Endothelial cell of umbilical vein (primary cell): Measurements from ENCODE around the gene SLC19A1. TPM values are rescaled to one million over a fixed set of nuclear protein-coding genes. Genes with fewer than 3 reads are reported as not detected.

Experiments used
- BruUV-seq: library from RNA; stranded (reverse); fragments of 400-500 nt; replicated peaks from 2 replicates; lab custom pipeline; 2021; lab: Mats Ljungman, UMichigan
- CTCF ChIA-PET: fragments of 300-600, 350-600 bp; sonication (Branson Sonifier 250); formaldehyde crosslinking; loops from one replicate; lab custom pipeline; 2021; ENCODE audit warnings: antibody characterized with exemption, inconsistent platforms; lab: Charles Lee
- POLR2A ChIA-PET: fragments of 300-600, 350-600 bp; sonication (Branson Sonifier 250); formaldehyde crosslinking; loops from one replicate; lab custom pipeline; 2021; ENCODE audit warnings: antibody characterized with exemption, inconsistent platforms; lab: Charles Lee
- DNase-seq: peaks from one replicate; pipeline ENCODE4 v3.0.0-alpha.2; 2011; ENCODE audit warnings: low read depth, low spot score
- FAIRE-seq: peaks from 2 replicates; lab custom pipeline; 2011; peaks lifted over from hg19 to GRCh38; lab: Jason Lieb, UNC
- H2AFZ ChIP-seq: 2 replicates; pipeline ENCODE4 v1.6.0; 2012; ENCODE audit warnings: low read depth, low read length, control low read depth, inconsistent platforms
- H3K27ac ChIP-seq: 2 replicates; pipeline ENCODE4 v1.5.1; 2011; ENCODE audit warnings: low read depth, mild to moderate bottlenecking, control low read depth, low read length, moderate library complexity; ENCODE audit not compliant: insufficient read depth
- H3K27me3 ChIP-seq, 2 experiments: 2 replicates each; pipeline versions ENCODE4 v1.6.0 to v1.6.1; 2011; ENCODE audit warnings: low read length in 2 of 2, mixed read lengths in 1 of 2; ENCODE audit not compliant: control insufficient read depth in 2 of 2, insufficient read depth in 2 of 2
- H3K36me3 ChIP-seq, 2 experiments: 2 replicates in 1 of 2; 3 replicates in 1 of 2; pipeline ENCODE4 v1.5.1; 2011; ENCODE audit warnings: low read length in 2 of 2, mild to moderate bottlenecking in 1 of 2, moderate library complexity in 1 of 2; ENCODE audit not compliant: control insufficient read depth in 2 of 2, insufficient read depth in 2 of 2; ENCODE audit errors: extremely low read depth in 1 of 2
- H3K4me1 ChIP-seq: 3 replicates; pipeline ENCODE4 v1.5.1; 2011; ENCODE audit warnings: mild to moderate bottlenecking, low read length; ENCODE audit not compliant: control insufficient read depth, insufficient read depth; ENCODE audit errors: extremely low read depth
- H3K4me2 ChIP-seq: 2 replicates; pipeline ENCODE4 v1.6.1; 2011; ENCODE audit warnings: low read length, control low read depth, mixed read lengths; ENCODE audit not compliant: insufficient read depth
- H3K4me3 ChIP-seq, 3 experiments: fragments of 200-600 bp in 1 of 3; sonication (generic), shearing (Covaris generic) in 1 of 3; replicated peaks in 1 of 3; 2 replicates each; pipeline ENCODE4 v1.5.1; 2011 to 2016; ENCODE audit warnings: control low read depth in 3 of 3, low read length in 3 of 3, mild to moderate bottlenecking in 2 of 3, inconsistent platforms in 1 of 3, low read depth in 1 of 3, moderate library complexity in 1 of 3; ENCODE audit not compliant: insufficient read depth in 1 of 3
- H3K79me2 ChIP-seq: 2 replicates; pipeline ENCODE4 v1.6.0; 2012; ENCODE audit warnings: low read length, inconsistent platforms; ENCODE audit not compliant: control insufficient read depth, insufficient read depth
- H3K9ac ChIP-seq: replicated peaks from 2 replicates; pipeline ENCODE3; 2011; ENCODE audit warnings: low read length, control low read depth; ENCODE audit not compliant: insufficient read depth; ENCODE audit errors: extremely low read depth
- H3K9me1 ChIP-seq: replicated peaks from 3 replicates; pipeline ENCODE4 v1.6.0; 2011; ENCODE audit warnings: mild to moderate bottlenecking, low read length; ENCODE audit not compliant: control insufficient read depth, insufficient read depth; ENCODE audit errors: extremely low read depth
- H3K9me3 ChIP-seq: replicated peaks from 2 replicates; pipeline ENCODE4 v1.5.1; 2012; ENCODE audit warnings: low read length, inconsistent platforms; ENCODE audit not compliant: control insufficient read depth, insufficient read depth
- H4K20me1 ChIP-seq: replicated peaks from 2 replicates; pipeline ENCODE3; 2011; ENCODE audit warnings: mild to moderate bottlenecking, low read length; ENCODE audit not compliant: control insufficient read depth, insufficient read depth; ENCODE audit errors: extremely low read depth
- CTCF ChIP-seq, 2 donors: IDR thresholded peaks; 1 replicate in 1 of 2; 2 replicates in 1 of 2; pipeline ENCODE4 v1.5.1; 2011; ENCODE audit warnings: low read length in 2 of 2, mild to moderate bottlenecking in 2 of 2, moderate library complexity in 2 of 2, control low read depth in 1 of 2, inconsistent platforms in 1 of 2, low read depth in 1 of 2; ENCODE audit not compliant: insufficient read depth in 1 of 2; ENCODE audit errors: extremely low read depth in 1 of 2
- EZH2 ChIP-seq: IDR thresholded peaks from 2 replicates; pipeline ENCODE4 v1.6.1; 2012; ENCODE audit warnings: borderline replicate concordance, low read depth, mild to moderate bottlenecking, moderate library complexity, low read length, inconsistent platforms; ENCODE audit not compliant: severe bottlenecking
- FOS ChIP-seq: IDR thresholded peaks from 2 replicates; pipeline ENCODE4 v1.6.1; 2011; ENCODE audit warnings: mild to moderate bottlenecking, low read length, moderate library complexity, borderline replicate concordance; ENCODE audit not compliant: insufficient read depth
- GATA2 ChIP-seq: IDR thresholded peaks from 2 replicates; pipeline ENCODE4 v1.7.0; 2011; ENCODE audit warnings: low read depth, mild to moderate bottlenecking, moderate library complexity, mixed read lengths, low read length; ENCODE audit not compliant: insufficient read length, insufficient read depth
- JUN ChIP-seq: IDR thresholded peaks from 2 replicates; pipeline ENCODE4 v1.6.1; 2011; ENCODE audit warnings: borderline replicate concordance, low read depth; ENCODE audit not compliant: insufficient read length, insufficient read depth
- MAX ChIP-seq: IDR thresholded peaks from 2 replicates; pipeline ENCODE4 v1.6.1; 2011; ENCODE audit not compliant: insufficient read depth, insufficient read length
- MYC ChIP-seq: IDR thresholded peaks from one replicate; pipeline ENCODE4 v1.6.1; 2011; ENCODE audit warnings: mild to moderate bottlenecking, low read depth, low read length
- POLR2A ChIP-seq: IDR thresholded peaks from 2 replicates; pipeline ENCODE4 v1.6.1; 2012; ENCODE audit warnings: low read depth, mild to moderate bottlenecking, control low read depth, low read length
- POLR2AphosphoS5 ChIP-seq: IDR thresholded peaks from 2 replicates; pipeline ENCODE4 v1.6.1; 2012; ENCODE audit warnings: low read depth, mild to moderate bottlenecking, control low read depth, low read length, moderate library complexity; ENCODE audit not compliant: insufficient read depth
- dilution Hi-C: fragments of 300-500 bp; cut with MboI; formaldehyde crosslinking; loops from one replicate; pipeline ENCODE4 v1.15.0; 2019; ENCODE audit warnings: low sequenced_read_pairs; ENCODE audit not compliant: extremely low pct_ligation_motif_present
- intact Hi-C: fragments of 100-400 bp; cut with micrococcal nuclease; formaldehyde crosslinking; loops from one replicate; pipeline ENCODE4 v1.10.0; 2022
- polyA plus RNA-seq, 4 experiments: library from polyadenylated mRNA; depleted of rRNA in 3 of 4; stranded (reverse) in 3 of 4; unstranded in 1 of 4; fragments of >200 nt; gene quantifications; 2 replicates each; pipeline versions ENCODE4 v1.2.1 to v1.2.3, GENCODE V29; 2011 to 2012; ENCODE audit warnings: missing spikeins in 1 of 4
- total RNA-seq: library from RNA; stranded (reverse); gene quantifications from 2 replicates; pipeline ENCODE4 v1.2.3, GENCODE V29; 2021

The SLC19A1 gene
- total and polyA plus RNA-seq, 2 donors (not counting 3 experiments of a cell fraction or from before 2014, with no cell fraction given): 36.3 to 54.6 TPM

DNA sequence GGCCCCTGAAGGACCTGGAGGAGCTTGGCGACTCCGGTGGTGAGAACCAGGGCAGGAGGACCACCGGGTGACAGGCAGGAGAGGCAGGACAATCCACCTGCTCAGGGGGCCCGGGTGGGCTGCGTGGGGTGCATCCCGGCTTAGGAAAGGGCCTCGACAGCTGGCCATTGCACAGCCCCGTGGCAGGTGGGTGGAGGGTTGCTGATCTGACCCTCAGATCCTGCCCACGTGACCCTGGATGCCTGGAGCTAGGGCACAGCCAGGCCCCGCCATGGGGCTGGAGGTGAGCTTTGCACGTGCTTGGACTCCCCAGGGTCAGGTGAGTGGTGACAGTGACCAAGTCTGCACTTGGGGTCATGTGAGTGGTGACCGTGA, 35.5 kb upstream of the SLC19A1 start:
- CTCF ChIA-PET: interaction anchor here (4.0 kb wide), 1 partner anchor 22 kb away, joined by 13 read pairs; no protein-coding TSS in a partner anchor
- H4K20me1 ChIP-seq: no peaks in the 10 kb centered on the region
- no peak overlapping the region for H3K4me2 ChIP-seq
- H3K79me2 ChIP-seq: no peaks in the 10 kb centered on the region
- no peak for FAIRE-seq
- no peak overlapping the region for H2AFZ ChIP-seq
- POLR2A ChIA-PET: no interaction called here
- H3K27ac ChIP-seq: no peak overlapping the region
- no TSS peak for BruUV-seq
- TF ChIP-seq JUN (no peak), MAX (no peak), MYC (no peak), GATA2 (no peak), EZH2 (no peak), CTCF (IDR thresholded peaks at IDR 0.05; ENCODE audit: extremely low read depth in 1 of 2, insufficient read depth in 1 of 2, low read depth in 1 of 2, low read length in 2 of 2) (no peak), FOS (no peak), POLR2AphosphoS5 (no peak), POLR2A (no peak)
- no peaks in the 10 kb centered on the region for H3K9me3 ChIP-seq
- dilution Hi-C loops (no loop called here), intact Hi-C loops (no loop called here)
- H3K27me3 ChIP-seq: peaks cover under 1 to 2% of the 10 kb centered on the region in 2 experiments
- no peak overlapping the region for H3K4me3 ChIP-seq
- no peaks in the 10 kb centered on the region for H3K9me1 ChIP-seq
- DNase-seq: no peak
- H3K9ac ChIP-seq: no peak overlapping the region
- no peaks in the 10 kb centered on the region for H3K4me1 ChIP-seq
- H3K36me3 ChIP-seq: no peaks in the 10 kb centered on the region
